GM12892 (cell line): Measurements from ENCODE around the gene RPS16.

ENCODE experiments used
- POLR2A ChIP-seq: IDR thresholded peaks from 2 replicates; pipeline ENCODE4 v1.6.1; 2011; ENCODE audit warnings: low read depth, low read length, control low read depth
- POLR2AphosphoS5 ChIP-seq: IDR thresholded peaks from 2 replicates; pipeline ENCODE4 v1.6.1; 2011; ENCODE audit warnings: low read depth, low read length, control low read depth
- TAF1 ChIP-seq: IDR thresholded peaks from 2 replicates; pipeline ENCODE4 v1.6.1; 2011; ENCODE audit warnings: low read depth, mild to moderate bottlenecking, control low read depth, low read length, borderline replicate concordance

DNA sequence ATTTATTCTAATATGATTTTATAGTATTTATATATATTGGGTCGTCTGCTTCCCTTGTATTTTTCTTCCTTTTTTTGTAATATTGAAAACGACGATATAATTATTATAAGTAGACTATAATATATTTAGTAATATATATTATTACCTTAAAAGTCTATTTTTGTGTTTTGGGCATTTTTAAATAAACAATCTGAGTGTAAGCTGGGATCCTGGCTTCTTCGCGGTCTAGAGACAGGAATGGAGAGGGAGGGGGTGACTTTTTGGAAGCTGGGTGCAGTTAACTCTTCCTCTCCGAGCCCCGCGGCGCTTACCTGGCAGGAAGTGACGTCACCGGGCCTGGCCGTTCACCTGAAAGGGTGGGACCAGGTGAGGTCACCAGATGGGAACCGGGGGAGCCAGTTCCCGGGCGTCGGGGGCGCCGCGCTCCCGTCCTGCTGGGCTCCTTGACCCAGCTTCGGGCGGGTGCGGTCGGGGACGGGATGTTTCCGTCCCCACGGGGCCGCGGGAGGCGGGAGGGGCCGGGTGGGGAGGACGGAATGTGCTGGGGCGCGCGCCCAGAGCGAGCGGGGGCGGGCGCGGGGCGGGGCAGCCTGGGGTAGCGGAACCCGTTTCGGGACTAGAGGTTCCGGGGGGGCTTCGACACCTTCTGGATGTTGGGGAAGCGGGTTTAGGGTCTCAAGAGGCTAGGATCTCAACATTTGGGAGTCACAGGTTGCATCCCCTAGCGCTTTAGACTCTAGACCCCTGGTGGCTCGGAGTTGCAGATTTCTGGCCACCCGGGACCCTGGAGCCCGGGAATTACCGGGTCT lies 26.3 kb downstream of the RPS16 start:
- peak; percentile 97 for TF ChIP-seq POLR2AphosphoS5
- peak; percentile 87 for TF ChIP-seq POLR2A
- TF ChIP-seq TAF1, result no peak
